PC-3 (cell line): Measurements from ENCODE around the gene USP34.

Experiments used
- EZH2 ChIP-seq: fragments of 300-600 bp; sonication (generic); IDR thresholded peaks from one replicate; pipeline ENCODE4 v1.6.1; 2017; ENCODE audit warnings: antibody characterized with exemption, mild to moderate bottlenecking, low read length; ENCODE audit not compliant: unreplicated experiment
- EZH2phosphoT487 ChIP-seq: fragments of 300-600 bp; sonication (generic); IDR thresholded peaks from 2 replicates; pipeline ENCODE4 v1.6.1; 2018; ENCODE audit warnings: mild to moderate bottlenecking, antibody characterized with exemption, low read length, borderline replicate concordance
- TF ChIP-seq, protein P1 (sequence below): fragments of 300-600 bp; sonication (generic); conservative IDR thresholded peaks from 2 replicates; pipeline ENCODE4 v1.5.1; 2017; ENCODE audit warnings: antibody characterized with exemption, low read depth, mild to moderate bottlenecking, low read length

DNA sequence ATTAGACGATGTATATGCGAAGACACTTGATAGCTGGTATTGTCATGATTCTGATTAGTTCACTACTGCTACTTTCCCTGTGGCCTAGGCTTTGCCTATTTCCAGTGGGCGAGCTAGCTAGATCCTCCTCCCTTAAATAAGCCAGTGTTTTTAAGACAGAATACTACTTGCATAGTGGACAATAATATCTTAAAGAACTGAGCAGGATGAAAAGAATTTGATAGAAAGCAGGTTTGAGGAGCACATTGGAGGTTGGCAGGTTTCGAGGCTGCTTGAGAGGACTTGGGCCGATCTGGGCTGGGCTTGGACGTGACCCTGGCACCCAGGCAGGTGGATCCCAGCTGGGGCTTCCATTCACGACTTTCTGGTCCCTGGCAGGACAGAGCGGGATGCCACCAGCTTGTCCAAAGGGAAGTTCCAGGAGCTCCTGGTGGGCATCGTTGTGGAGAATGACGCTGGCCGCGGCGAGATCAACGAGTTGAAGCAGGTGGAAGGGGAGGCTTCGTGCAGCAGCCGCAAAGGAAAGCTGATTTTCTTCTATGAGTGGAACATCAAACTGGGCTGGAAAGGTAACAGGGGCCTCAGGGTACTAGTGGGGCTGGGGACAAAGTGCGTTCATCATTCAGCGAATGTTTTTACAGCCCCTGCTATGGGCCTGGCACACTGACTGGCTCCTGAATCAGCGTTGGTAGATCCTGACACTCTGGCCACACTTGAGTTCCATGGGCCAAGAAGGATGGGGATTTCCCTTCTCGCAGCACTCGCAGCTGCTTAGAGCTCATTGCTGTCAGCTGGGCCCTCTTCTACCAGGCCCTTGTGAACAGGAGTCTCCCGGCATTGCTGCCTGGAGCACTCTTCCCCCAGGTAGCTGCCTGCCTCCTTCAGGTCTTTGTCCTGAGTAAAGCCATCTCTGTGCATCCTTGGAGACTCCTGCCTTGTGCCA, 292.0 kb downstream of the USP34 start:
- TF ChIP-seq, protein P1, sequence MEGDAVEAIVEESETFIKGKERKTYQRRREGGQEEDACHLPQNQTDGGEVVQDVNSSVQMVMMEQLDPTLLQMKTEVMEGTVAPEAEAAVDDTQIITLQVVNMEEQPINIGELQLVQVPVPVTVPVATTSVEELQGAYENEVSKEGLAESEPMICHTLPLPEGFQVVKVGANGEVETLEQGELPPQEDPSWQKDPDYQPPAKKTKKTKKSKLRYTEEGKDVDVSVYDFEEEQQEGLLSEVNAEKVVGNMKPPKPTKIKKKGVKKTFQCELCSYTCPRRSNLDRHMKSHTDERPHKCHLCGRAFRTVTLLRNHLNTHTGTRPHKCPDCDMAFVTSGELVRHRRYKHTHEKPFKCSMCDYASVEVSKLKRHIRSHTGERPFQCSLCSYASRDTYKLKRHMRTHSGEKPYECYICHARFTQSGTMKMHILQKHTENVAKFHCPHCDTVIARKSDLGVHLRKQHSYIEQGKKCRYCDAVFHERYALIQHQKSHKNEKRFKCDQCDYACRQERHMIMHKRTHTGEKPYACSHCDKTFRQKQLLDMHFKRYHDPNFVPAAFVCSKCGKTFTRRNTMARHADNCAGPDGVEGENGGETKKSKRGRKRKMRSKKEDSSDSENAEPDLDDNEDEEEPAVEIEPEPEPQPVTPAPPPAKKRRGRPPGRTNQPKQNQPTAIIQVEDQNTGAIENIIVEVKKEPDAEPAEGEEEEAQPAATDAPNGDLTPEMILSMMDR, result no peak
- TF ChIP-seq EZH2 (no peak), EZH2phosphoT487 (no peak)
